MCF 10A (cell line): ENCODE results near the gene KCNK4. TPM values are rescaled to one million over a fixed set of nuclear protein-coding genes. Genes with fewer than 3 reads are reported as not detected.

Experiments
- BruUV-seq: library from RNA; stranded (reverse); fragments of 400-500 nt; replicated peaks from 2 replicates; lab custom pipeline; 2021; lab: Mats Ljungman, UMichigan
- CTCF ChIA-PET: fragments of 300-600 bp; sonication (Branson Sonifier 250); formaldehyde crosslinking; extraction: SDS; loops from one replicate; lab custom pipeline; 2021; ENCODE audit warnings: antibody characterized with exemption, inconsistent platforms; lab: Yijun Ruan, JAX
- POLR2A ChIA-PET: fragments of 300-600, 350-650 bp; sonication (Branson Sonifier 250); formaldehyde crosslinking; extraction: SDS; loops from one replicate; lab custom pipeline; 2020; ENCODE audit warnings: antibody characterized with exemption, inconsistent platforms; lab: Yijun Ruan, JAX
- DNase-seq: peaks from one replicate; pipeline ENCODE4 v3.0.0-alpha.2; 2018; ENCODE audit not compliant: unreplicated experiment
- H3K27ac Mint-ChIP-seq: one replicate; pipeline ENCODE4 v1.8.0; 2022; ENCODE audit warnings: mild to moderate bottlenecking, low read depth, mixed read lengths; ENCODE audit not compliant: unreplicated experiment
- H3K27me3 Mint-ChIP-seq: one replicate; pipeline ENCODE4 v1.8.0; 2022; ENCODE audit warnings: mixed read lengths; ENCODE audit not compliant: insufficient read depth, unreplicated experiment
- H3K36me3 Mint-ChIP-seq: one replicate; pipeline ENCODE4 v1.8.0; 2022; ENCODE audit warnings: mild to moderate bottlenecking, moderate library complexity, mixed read lengths; ENCODE audit not compliant: insufficient read depth, unreplicated experiment
- H3K4me1 Mint-ChIP-seq: one replicate; pipeline ENCODE4 v1.8.0; 2022; ENCODE audit warnings: mixed read lengths; ENCODE audit not compliant: insufficient read depth, unreplicated experiment
- H3K4me3 Mint-ChIP-seq: one replicate; pipeline ENCODE4 v1.8.0; 2022; ENCODE audit warnings: mild to moderate bottlenecking, moderate library complexity, mixed read lengths; ENCODE audit not compliant: unreplicated experiment
- H3K9me3 Mint-ChIP-seq: one replicate; pipeline ENCODE4 v1.8.0; 2022; ENCODE audit warnings: mixed read lengths; ENCODE audit not compliant: unreplicated experiment
- CTCF ChIP-seq: fragments of 200-600 bp; IDR thresholded peaks from one replicate; pipeline ENCODE4 v1.8.0; 2022; ENCODE audit warnings: antibody characterized with exemption, mild to moderate bottlenecking; ENCODE audit not compliant: unreplicated experiment
- intact Hi-C: fragments of 100-400 bp; cut with micrococcal nuclease; formaldehyde crosslinking; loops from 2 replicates; pipeline ENCODE4 v1.14.1; 2022
- total RNA-seq: library from RNA; stranded (reverse); gene quantifications from 2 replicates; pipeline ENCODE4 v1.2.3, GENCODE V29; 2022

Gene KCNK4
- total RNA-seq, 1 experiment from 2014 or later, result not detected

GRCh38 chr11:64291752-64292459 is 804 bp downstream of the KCNK4 start:
- Mint-ChIP-seq H3K27me3 (peaks cover 11% of the 10 kb centered on the region), H3K36me3 (peaks cover 6% of the 10 kb centered on the region), H3K4me1 (peaks cover 11% of the 10 kb centered on the region), H3K9me3 (no peaks in the 10 kb centered on the region), H3K4me3 (no peak overlapping the region), H3K27ac (no peak overlapping the region)
- DNase-seq, result no peak
- CTCF ChIA-PET, result interaction anchor here (0.6 to 1.9 kb wide), 3 partner anchors 9 to 63 kb away, joined by 3 to 14 read pairs (median 4); no protein-coding TSS in a partner anchor
- no peak for TF ChIP-seq CTCF
- POLR2A ChIA-PET, result no interaction called here
- no TSS peak for BruUV-seq
- intact Hi-C loops, result no loop called here

- no peak overlapping the region for H3K4me3 Mint-ChIP-seq
- CTCF ChIA-PET, result interaction anchor here (0.6 to 1.9 kb wide), 4 partner anchors 9 to 62 kb away, joined by 3 to 14 read pairs (median 6); no protein-coding TSS in a partner anchor
Measured at GRCh38 chr11:64292460-64293254, 1.6 kb downstream of the KCNK4 start.

GRCh38 chr11:64294774-64295173 is 3.7 kb downstream of the KCNK4 start:
- H3K9me3 Mint-ChIP-seq, result no peaks in the 10 kb centered on the region

More at GRCh38 chr11:64292460-64293254, 1.6 kb downstream of the KCNK4 start:
- DNase-seq, result no peak
- TF ChIP-seq CTCF, result no peak
- Mint-ChIP-seq H3K9me3 (no peaks in the 10 kb centered on the region), H3K36me3 (peaks cover 6% of the 10 kb centered on the region), H3K27ac (no peak overlapping the region), H3K27me3 (peaks cover 11% of the 10 kb centered on the region), H3K4me1 (peaks cover 10% of the 10 kb centered on the region)
- no TSS peak for BruUV-seq
- intact Hi-C loops, result no loop called here
- POLR2A ChIA-PET, result interaction anchor here (0.6 kb wide), 1 partner anchor 25 kb away, joined by 4 read pairs; the partner anchor contains the start of gene TRMT112

More at GRCh38 chr11:64294774-64295173, 3.7 kb downstream of the KCNK4 start:
- no peak overlapping the region for H3K27ac Mint-ChIP-seq
- ChIA-PET CTCF (interaction anchor here (0.9 kb wide), 1 partner anchor 37 kb away, joined by 3 read pairs; no protein-coding TSS in a partner anchor), POLR2A (interaction anchor here (0.6 to 1.1 kb wide), 2 partner anchors 18 to 49 kb away, joined by 3 to 6 read pairs; no protein-coding TSS in a partner anchor)
- H3K4me1 Mint-ChIP-seq, result peaks cover 10% of the 10 kb centered on the region
- TF ChIP-seq CTCF, result no peak
- H3K36me3 Mint-ChIP-seq, result peaks cover 6% of the 10 kb centered on the region
- BruUV-seq, result no TSS peak
- peaks cover 11% of the 10 kb centered on the region for H3K27me3 Mint-ChIP-seq
- H3K4me3 Mint-ChIP-seq, result no peak overlapping the region
- no peak for DNase-seq
- intact Hi-C loops, result no loop called here
